OCI-M1 (cell line): ENCODE data around the gene PRDM13.
"Not testable (repeated sequence)": the region's sequence is repeated elsewhere in the genome, so short reads cannot be mapped to it uniquely, and the experiment has no call there.

Source experiments
- DNase-seq: peaks from one replicate; lab custom pipeline; 2025; lab: John Stamatoyannopoulos, UW

Gene PRDM13

DNA sequence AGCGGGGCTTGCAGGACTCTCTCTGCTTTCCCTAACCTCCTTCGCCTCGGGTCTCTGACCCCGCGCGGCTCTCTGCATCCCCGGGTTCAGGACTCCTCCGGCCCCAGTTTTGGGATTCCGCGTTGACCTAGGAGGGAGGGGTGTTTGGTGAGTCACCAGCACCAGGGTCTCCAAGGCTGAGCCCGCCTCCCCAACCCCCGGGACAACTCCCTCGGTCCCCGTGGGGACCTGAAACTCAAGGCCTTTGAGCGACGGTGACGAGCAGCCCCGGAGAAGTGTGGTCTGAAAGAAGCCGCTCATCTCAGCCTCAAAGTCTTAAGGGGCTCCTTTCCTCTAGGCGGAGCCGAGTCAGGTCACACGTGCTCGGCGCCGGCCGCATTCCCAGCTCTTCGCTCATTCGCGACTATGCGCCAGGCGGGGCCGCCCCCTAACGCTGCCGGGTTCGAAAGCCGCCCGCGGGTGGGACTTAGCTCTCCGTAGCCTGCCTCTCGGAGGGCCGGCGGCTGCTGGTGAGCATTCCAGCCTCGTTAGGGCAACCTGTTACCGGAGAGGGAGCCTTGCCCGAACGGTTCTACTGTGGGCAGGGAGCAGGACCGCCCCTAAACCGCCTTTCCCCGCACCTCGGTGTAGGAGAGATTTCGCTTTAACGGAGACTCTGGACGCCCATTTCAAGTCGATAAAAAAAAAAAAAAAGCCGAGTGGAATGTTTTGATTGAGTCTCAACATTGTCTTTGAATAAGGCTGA lies 3.0 kb upstream of the PRDM13 start:
- peak; percentile 36 for DNase-seq

DNA sequence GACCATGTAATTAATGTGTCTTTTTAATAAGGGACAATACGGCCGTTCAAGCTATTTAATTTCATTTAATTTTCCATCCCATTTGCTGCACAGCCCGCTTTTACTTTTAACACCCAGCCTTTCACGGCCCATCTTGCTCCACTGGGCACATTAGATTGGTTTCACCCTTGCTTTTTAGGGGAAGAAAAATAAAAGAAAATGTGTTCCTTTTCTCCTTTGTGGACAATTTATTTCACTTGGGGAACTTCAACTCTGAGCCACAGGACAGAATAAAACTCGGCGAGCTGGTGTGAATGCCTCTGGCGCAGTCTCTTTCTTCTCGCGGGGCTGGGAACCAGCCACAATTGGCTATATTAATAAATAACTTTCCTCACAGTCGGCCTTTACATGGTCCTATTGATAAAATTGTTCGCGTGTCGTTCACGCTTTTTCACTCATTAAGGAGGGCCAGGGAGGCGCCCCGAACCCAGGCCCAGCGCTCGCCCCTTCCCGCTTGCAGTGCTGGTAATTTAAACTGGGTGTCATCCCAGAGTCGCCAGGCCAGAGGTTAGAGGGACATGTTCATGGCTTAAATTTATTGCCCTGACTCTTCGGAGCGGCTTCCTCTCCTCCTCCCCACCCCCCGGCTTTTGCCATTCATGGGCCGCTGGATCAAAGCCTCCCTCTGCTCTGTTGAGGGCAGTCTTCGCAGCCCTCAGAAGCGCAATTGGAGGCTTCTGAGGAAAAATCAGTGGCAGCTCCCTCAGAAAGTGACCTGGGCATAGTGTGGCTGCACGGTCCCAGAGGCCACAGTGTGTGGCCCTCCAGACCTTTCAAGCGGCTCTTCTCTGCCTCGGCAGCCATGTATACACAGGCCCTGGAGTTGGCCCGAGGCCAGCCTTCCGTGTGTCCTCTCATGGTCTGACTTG lies 2.2 kb upstream of the PRDM13 start:
- no peak for DNase-seq

DNA sequence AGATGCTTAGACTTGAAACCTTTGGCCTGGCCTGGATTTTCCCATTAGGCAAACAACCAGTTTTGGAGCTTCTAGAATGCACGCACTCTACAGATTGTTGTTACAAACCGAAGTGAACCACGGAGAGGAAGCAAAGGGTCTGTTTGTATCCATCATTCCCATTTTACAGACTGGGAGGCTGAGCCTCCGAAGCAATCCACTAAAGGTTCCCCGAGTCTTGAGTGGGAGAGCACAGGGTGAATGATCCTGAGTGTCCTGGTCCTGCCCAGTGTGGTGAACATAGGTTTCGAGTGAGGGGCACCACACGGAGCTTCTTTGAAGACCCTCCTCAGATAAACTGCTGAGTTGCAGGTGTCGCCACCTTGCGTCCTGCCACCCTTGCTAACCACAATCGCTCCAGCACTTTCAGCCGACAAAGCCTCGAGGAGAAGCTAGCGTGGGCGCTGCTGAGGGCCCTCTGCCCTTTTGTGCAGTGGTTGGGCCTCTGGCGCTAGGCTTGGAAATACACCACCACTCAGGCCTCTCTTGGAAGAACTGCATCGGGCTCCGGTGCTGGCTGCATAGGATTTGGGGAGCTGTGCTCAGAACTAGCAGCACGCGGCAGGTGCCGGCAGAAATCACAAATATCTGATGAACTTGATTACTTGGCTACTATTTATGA lies 1.4 kb upstream of the PRDM13 start:
- no peak for DNase-seq

DNA sequence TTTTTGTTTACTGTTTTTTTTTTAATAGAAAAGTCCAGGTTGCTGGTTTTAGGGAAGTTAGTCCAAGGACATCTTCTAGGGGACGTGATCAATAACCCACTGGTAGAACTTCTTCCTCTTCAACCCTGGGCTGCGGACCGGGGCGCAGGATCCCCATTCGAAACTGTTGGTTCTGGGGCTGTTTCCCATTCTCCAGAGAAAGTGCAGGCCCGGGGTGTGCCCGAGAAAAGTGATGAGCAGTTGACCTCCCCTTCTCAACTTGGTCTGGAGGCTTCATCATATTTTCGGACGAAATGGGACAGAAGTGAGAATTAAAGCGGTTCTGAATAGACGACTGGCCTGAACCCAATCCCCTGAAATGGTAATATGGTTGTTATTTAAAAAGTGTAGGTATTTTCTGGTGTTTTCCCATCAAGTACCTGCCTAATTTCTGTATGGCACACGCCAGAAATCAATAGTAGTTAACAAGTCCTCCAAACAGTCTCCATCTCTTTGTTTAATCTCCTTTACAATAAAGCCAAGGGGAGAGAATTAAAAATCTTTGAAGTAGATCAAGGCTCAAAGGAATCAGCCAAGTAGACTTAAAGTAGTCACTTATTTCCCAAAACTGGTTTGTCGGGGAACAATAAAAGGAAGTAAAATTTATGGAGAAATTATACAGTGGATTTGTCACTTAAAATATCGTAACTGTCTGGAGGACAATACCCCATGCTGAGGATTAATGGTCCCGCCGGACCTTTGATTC lies 550 bp upstream of the PRDM13 start:
- DNase-seq: no peak

DNA sequence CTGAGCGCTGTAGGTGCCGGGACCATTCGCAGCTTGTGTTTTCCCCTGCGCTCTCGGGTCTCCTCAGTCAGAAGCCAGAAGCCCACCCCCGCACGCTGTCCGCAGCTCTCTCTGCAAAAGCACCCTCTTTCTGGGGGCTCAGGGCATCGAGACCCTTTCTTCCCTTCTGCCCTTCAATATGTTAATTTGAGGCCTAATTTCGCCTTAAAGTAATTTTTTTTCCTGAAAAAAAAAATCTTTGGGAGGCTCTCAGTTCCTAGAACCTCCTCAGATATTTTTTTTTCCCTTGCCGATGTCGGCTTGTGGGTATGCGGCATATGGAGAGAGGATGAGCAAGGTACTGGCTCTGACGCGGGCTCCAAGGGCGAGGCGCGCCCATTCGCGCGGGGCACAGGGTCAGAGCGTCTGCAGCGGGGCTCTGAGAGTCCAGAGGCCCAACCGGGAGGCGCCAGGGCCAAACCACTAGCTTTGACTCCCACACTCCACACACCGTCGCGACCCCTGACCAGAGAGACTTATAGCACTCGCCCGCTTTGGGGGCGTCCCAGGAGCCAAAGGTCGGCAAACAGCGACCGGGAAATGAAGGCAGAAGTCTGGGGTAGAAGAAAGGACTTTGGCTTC lies 893 bp downstream of the PRDM13 start:
- DNase-seq: no peak

DNA sequence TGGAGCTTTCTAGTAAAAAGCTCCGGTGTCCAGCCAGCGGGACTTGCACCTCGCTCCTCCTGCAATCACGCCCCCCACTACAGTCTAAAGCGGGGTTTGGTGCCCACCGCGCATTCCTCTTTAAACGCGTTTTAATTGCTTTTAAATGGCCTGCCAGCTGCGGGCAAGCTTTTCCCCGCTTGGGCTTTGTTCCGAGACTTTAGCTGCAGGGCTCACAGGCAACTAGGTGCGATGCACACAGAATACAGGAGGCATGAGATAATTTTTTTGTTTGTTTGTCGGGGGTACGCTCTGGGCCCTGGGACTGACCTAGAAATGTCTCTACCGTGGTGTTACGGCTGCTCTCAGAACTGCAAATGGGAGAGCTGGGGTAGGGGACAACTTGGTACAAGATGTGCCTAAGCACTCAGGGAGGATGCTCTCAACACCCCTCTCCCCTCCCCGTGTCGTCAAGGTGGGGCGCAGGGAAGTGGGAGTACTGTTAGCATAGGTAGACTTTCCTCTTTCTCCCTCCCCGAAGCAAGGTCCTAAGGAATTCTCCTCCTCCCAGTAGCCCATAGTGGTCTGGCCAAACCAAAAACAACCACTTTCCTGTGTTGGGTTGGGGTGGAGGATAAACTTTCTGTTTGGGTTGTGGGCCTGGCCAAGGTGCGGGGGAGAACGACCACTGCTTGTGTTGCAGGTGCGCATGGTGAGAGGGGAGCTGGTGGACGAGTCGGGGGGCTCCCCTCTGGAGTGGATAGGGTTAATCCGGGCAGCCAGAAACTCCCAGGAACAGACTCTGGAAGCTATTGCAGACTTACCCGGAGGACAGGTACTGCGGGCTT lies 1.6 kb downstream of the PRDM13 start:
- no peak for DNase-seq

DNA sequence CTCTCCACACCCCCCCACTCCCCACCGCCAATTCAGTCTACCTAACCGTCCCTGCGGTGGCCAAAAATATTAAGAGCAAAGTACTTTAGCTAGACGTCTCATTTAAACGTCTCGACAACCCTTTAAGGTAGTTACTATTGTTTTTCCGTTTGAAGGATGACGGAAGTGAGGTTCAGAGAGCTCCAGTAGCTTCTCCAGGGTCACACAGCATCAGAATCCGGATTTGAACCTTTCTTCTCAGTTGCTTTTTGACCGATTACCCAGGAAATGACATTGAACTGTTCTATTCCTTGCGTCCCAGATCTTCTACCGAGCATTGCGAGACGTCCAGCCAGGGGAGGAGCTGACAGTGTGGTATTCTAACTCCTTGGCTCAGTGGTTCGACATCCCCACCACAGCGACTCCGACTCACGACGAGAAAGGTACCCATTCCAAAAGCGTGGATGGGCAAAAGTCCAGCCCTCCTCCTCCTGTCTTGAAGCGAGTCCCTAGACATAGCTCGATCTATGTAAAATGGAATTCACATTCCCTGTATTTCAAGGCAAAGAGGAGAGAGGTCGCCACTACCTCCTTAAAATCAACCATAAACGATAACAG lies 2.4 kb downstream of the PRDM13 start:
- no peak for DNase-seq

DNA sequence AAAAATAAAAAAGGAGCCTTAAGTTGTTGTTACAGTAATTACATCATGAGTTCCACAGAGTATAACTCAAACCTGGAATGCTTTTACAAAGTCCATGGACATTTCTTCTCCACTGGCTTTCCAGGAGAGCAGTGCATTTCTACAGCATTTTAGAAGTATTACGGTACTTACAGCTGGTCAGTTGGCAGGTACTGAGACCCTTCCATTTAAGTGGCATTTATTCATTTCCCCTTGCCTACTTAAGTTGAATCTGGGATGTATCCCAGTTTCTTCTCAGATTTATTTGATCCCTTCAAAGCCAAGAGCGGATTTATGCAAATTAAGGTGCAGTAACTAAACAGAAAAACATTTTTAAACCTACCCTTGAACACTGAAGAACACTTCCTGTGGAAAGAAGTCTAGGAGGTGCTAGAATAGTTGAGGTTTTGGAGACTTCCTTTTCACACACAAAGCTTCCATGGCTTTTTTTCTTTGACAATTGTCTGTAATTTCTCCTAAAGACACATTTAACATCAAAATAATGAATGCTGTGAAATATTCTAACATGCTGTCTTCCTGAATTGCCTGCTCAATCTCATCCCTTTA lies 3.4 kb downstream of the PRDM13 start:
- DNase-seq: peak; percentile 60

DNA sequence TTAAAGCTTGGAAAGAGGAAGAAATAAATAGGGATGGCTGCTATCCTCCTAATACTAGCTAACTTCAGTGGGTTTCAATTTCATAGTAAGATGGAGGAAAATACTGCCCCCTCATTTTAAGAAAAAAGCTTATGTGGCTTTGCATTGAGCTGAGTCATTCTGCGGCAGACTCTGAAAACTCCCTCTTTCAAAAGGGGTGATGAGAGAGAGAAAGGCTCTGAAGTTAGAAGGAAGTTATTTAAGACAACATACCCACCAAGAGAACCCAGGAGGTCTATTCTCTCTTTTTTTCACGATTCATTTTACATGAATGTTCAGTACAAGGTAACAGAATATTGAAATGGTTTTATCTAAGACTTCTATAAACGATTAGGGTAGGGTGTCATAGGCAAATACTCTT lies 4.5 kb downstream of the PRDM13 start:
- DNase-seq: peak; percentile 94

DNA sequence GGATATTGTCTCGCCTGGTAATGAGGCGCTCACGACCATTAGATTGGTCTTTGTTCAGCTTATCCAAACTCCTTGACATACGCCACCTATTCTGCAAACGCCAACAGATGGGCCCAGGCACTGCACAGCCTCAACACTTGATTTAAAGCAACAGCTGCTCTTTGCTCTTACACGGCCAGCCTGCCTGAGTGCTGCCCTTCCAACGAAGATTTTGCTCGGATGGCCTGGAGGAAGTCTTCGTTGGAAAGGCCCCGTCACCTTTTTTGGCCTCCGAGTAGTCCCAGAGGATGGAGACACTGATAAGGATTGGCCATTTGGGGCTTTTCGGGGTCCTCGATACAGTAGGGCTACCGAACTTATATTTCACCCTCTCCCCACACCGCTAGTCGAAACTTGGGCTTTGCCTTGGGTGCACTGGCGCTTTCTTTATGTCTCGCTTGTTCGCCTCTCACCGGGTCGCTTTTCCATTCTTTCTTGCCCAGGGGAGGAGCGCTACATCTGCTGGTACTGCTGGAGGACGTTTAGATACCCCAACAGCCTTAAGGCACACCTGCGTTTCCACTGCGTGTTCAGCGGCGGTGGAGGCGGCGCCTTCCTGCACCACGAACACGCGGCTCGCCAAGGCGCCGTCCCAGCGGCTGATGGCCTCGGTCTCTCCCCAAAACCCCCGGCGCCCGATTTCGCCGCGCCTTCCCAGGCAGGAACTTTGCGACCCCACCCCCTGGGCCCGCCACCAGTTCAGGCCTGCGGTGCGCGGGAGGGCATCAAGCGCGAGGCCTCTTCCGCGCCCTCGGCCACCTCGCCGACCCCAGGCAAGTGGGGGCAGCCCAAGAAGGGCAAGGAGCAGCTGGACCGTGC lies 6.1 kb downstream of the PRDM13 start:
- no peak for DNase-seq

DNA sequence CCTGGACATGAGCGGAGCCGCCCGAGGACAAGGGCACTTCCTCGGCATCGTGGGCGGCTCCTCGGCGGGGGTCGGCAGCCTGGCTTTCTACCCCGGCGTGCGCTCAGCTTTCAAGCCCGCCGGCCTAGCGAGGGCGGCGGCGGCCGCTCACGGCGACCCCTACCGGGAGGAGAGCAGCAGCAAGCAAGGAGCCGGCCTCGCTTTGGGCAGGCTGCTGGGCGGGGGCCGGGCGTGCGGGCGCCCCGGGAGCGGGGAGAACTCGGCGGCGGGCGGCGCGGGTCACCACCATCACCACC lies 6.7 kb downstream of the PRDM13 start:
- peak; percentile 41 for DNase-seq

DNA sequence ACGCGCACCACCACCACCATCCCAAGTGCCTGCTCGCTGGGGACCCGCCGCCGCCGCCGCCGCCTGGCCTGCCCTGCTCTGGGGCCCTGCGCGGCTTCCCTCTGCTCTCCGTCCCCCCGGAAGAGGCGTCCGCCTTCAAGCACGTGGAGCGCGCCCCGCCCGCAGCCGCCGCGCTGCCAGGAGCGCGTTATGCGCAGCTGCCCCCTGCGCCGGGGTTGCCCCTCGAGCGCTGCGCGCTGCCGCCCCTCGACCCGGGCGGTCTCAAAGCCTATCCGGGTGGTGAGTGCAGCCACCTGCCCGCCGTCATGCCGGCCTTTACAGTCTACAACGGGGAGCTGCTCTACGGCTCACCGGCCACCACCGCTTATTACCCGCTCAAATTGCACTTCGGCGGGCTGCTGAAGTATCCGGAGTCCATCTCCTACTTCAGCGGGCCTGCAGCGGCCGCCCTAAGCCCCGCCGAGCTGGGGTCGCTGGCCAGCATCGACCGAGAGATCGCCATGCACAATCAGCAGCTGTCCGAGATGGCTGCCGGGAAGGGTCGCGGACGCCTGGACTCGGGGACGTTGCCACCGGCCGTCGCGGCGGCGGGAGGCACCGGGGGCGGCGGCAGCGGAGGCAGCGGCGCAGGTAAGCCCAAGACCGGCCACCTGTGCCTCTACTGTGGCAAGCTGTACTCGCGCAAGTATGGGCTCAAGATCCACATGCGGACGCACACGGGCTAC lies 7.2 kb downstream of the PRDM13 start:
- peak; percentile 40 for DNase-seq

DNA sequence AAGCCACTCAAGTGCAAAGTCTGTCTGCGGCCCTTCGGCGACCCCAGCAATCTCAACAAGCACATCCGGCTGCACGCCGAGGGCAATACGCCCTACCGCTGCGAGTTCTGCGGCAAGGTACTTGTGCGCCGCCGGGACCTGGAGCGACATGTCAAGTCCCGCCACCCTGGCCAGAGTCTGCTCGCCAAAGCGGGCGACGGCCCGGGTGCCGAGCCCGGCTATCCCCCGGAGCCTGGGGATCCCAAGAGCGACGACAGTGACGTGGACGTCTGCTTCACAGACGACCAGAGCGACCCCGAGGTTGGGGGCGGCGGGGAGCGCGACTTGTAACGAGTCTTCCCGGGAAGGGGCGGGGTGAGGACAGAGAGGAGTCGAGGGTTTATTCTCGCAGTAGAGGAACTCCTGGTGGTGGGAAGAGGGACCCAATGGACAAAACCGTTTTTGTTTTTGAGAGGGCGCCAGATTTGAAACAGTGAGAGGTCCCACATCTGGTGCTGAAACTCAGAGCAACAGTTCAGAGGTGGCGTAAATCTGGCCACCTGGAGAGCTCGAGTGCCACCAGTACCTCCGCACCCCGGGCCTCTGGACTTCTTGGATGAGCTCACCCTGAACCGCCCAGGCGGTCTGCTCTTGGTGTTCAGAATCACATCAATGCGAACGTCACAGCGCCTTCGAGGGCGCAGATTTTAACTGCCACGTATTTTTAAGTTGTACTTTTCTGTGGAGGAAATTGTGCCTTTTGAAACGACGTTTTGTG lies 8.0 kb downstream of the PRDM13 start:
- peak; percentile 55 for DNase-seq

DNA sequence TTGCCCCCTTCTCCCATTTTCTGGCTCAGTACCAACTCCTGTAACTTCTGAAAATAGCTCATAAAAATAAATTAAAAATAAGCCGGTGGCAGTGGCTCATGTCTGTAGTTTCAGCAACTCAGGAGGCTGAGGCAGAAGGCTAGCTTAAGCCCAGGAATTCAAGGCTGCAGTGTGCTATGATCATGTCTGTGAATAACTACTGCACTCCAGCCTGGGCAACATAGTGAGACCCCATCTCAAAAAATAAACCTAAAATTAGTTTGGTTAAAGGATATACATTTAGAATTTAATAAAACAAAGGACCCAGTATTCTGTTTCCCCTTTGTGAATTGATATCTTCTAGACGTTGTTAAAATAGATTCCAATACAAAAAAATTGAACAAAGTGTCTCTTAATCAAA lies 10.5 kb downstream of the PRDM13 start:
- DNase-seq: no peak

DNA sequence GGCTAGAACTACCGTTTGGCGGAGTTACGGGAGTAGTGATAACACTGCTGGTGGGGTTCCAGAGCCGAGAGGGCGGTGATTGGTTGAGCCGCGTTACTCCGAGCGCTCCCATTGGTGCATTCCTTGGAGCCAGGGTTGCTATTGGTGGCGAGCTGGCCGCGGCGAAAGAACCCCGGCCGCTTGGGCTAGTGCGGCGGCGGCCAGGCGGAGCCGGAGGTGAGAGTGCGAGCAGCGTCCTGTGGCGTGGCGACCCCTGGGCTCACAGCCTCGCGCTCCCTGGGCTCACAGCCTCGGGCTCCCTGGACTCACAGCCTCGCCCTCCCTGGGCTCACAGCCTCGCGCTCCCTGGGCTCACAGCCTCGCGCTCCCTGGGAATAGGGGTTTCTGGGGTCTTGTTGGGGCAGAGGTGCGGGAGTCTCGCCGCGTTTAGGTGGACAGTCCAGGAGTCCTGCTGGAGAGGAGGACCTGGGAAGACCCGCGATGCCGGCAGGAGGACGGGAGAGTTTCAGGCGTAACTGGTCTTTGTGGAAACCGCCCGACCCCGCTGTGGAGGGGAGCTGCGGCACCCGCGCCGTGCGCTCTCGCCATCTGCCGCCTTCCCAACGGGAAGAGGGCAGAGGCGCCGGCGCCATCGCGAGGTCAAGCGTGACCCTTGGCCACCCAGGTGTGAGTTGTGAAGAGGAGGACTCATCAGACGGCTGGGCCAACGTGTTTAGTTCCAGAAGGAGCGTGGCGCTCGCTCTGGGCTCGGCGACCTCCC lies 12.2 kb downstream of the PRDM13 start:
- no peak for DNase-seq

DNA sequence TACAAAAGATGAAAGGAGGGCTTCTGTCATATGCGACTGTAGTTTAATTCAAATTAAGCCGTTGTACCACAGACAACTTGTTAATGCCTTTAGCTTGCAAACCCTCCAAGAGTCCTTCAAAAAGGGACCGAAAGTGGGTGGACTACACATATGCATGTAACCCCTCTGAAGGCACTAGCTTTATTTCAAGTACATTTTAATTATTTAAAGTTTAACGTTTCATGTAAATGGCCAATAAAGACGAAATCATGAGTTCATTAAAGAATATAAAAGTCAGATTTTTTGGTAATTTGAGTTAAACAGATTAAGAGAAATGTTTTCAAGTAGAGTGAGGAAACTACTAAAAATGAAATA lies 12.8 kb downstream of the PRDM13 start:
- no peak for DNase-seq

DNA sequence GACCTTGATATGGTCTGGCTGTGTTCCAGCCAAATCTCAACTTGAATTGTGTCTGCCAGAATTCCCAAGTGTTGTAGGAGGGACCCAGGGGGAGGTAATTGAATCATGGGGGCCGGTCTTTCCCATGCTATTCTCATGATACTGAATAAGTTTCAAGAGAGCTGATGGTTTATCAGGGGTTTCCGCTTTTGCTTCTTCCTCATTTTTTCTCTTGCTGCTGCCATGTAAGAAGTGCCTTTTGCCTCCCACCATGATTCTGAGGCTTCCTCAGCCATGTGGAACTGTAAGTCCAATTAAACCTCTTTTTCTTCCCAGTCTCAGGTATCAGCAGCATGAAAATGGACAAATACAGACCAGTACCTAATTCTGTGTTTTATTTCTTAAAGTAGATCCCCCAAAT lies 15.4 kb downstream of the PRDM13 start:
- DNase-seq: not testable (repeated sequence)
